K562 (cell line): ENCODE measurements around the gene OPA1. TPM values are rescaled to one million over a fixed set of nuclear protein-coding genes. Genes with fewer than 3 reads are reported as not detected.

ENCODE experiments used
- BHLHE40 ChIP-seq: IDR thresholded peaks from 2 replicates; pipeline ENCODE4 v1.6.1; 2011; ENCODE audit warnings: low read length, improper control_type of control experiment
- CHAMP1 ChIP-seq: fragments of 450-650 bp; IDR thresholded peaks from 2 replicates; pipeline ENCODE4 v1.6.1; 2016; ENCODE audit warnings: mild to moderate bottlenecking
- ETV1 ChIP-seq: fragments of 450-650 bp; conservative IDR thresholded peaks from 2 replicates; pipeline ENCODE4 v1.6.1; 2016; ENCODE audit warnings: missing genetic modification characterization, control low read depth, low read depth, missing compliant biosample characterization
- HINFP ChIP-seq: fragments of 450-650 bp; conservative IDR thresholded peaks from 2 replicates; pipeline ENCODE4 v1.6.1; 2016; ENCODE audit warnings: missing genetic modification characterization, low read depth, mild to moderate bottlenecking, control low read depth, missing compliant biosample characterization
- MLX ChIP-seq, 2 experiments: fragments of 450-650 bp in 1 of 2; sonication (generic) in 1 of 2; formaldehyde crosslinking; conservative IDR thresholded peaks; 2 replicates each; pipeline versions ENCODE4 v1.4.0 to v1.8.1; 2020 to 2022; ENCODE audit warnings: mild to moderate bottlenecking in 1 of 2, missing genetic modification reagents in 1 of 2
- NCOA6 ChIP-seq: fragments of 450-650 bp; IDR thresholded peaks from 2 replicates; pipeline ENCODE4 v1.6.1; 2017; ENCODE audit warnings: mild to moderate bottlenecking
- TBP ChIP-seq: optimal IDR thresholded peaks from 2 replicates; pipeline ENCODE3; 2011; ENCODE audit warnings: low read depth, low read length, improper control_type of control experiment
- USF1 ChIP-seq: sonication (generic); formaldehyde crosslinking; IDR thresholded peaks from 2 replicates; pipeline ENCODE4 v1.9.0; 2022; ENCODE audit warnings: mild to moderate bottlenecking, missing genetic modification reagents
- ZNF592 ChIP-seq: fragments of 450-650 bp; IDR thresholded peaks from 2 replicates; pipeline ENCODE4 v1.6.1; 2017; ENCODE audit warnings: antibody characterized with exemption, mild to moderate bottlenecking
- ZNF766 ChIP-seq: fragments of 200-800 bp; sonication (Bioruptor generic); conservative IDR thresholded peaks from 2 replicates; pipeline ENCODE4 v1.6.1; 2016; ENCODE audit warnings: missing genetic modification characterization, missing compliant biosample characterization
- ZNF830 ChIP-seq: fragments of 250-450 bp; sonication (Bioruptor Pico); IDR thresholded peaks from 2 replicates; pipeline ENCODE4 v1.5.0; 2021; ENCODE audit warnings: mild to moderate bottlenecking
- polyA plus RNA-seq, 8 experiments: library from polyadenylated mRNA; depleted of rRNA in 4 of 8; stranded (reverse) in 5 of 8; unstranded in 3 of 8; fragments of >200 nt; fragmentation: Nextera tagmentation in 2 of 8; fragmentation: Illumina TruSeq in 1 of 8; extraction: Ambion mirVana in 2 of 8; extraction: Trizol in 1 of 8; gene quantifications; 2 replicates each; pipeline versions ENCODE4 v1.2.1 to v1.2.3, GENCODE V29; 2011 to 2014; ENCODE audit warnings: inconsistent platforms in 1 of 8, missing spikeins in 1 of 8
- total RNA-seq, 7 experiments: library from RNA; depleted of rRNA in 6 of 7; stranded (reverse); fragments of >200 nt in 6 of 7; fragmentation: Illumina TruSeq in 2 of 7; extraction: Trizol in 2 of 7; gene quantifications; 2 replicates each; pipeline versions ENCODE4 v1.2.1 to v1.2.3, GENCODE V29; 2011 to 2021; ENCODE audit warnings: low replicate concordance in 1 of 7

Gene OPA1
- total and polyA plus RNA-seq, 9 of the 15 experiments (the other 6 are each of a cell fraction or from before 2014, with no cell fraction given), result 19.7 to 127 (median 94.7) TPM

GRCh38 chr3:193688834-193689714 is 96.1 kb downstream of the OPA1 start (continued):
- peak; percentile 36; the same call in 1 of the 2 replicates for TF ChIP-seq ZNF592
- no peak for TF ChIP-seq HINFP
- TF ChIP-seq BHLHE40, result no peak
- no peak for TF ChIP-seq TBP
- no peak for TF ChIP-seq USF1 (CRISPR knock-in tag)
- TF ChIP-seq ZNF830, result no peak
- TF ChIP-seq ETV1, result 0 out of 2 replicates have a peak, but pooled peaks have one; percentile 22
- TF ChIP-seq NCOA6, result no peak
- peak; percentile 41; the same call in 1 of the 2 replicates for TF ChIP-seq ZNF766 (CRISPR knock-in tag)
- TF ChIP-seq MLX (CRISPR knock-in tag; conservative IDR thresholded peaks at IDR 0.05), result no peak
- TF ChIP-seq CHAMP1, result no peak
- TF ChIP-seq, all 486 proteins: peak for 15
